CD14-positive monocyte (primary cell): Measurements from ENCODE around the gene CASK. TPM values are rescaled to one million over a fixed set of nuclear protein-coding genes. Genes with fewer than 3 reads are reported as not detected.

Source experiments
- DNase-seq, 3 donors: peaks; one replicate each; pipeline ENCODE4 v3.0.0-alpha.2; 2011 to 2022
- H2AFZ ChIP-seq: 2 replicates; pipeline ENCODE4 v1.6.0; 2012; ENCODE audit warnings: mild to moderate bottlenecking, low read depth, low read length, inconsistent platforms; ENCODE audit not compliant: insufficient read depth, poor library complexity, severe bottlenecking
- H3K27ac ChIP-seq, 2 donors: 1 replicate in 1 of 2; 2 replicates in 1 of 2; pipeline ENCODE4 v1.5.1; 2012 to 2013; ENCODE audit warnings: low read length in 2 of 2, control low read depth in 1 of 2, inconsistent platforms in 1 of 2, low read depth in 1 of 2, mild to moderate bottlenecking in 1 of 2
- H3K27me3 ChIP-seq, 2 donors: one replicate each; pipeline versions ENCODE4 v1.6.0 to v1.6.1; 2011 to 2013; ENCODE audit warnings: low read length in 2 of 2; ENCODE audit not compliant: control insufficient read depth in 2 of 2, insufficient read depth in 2 of 2
- H3K36me3 ChIP-seq, 2 donors: replicated peaks in 1 of 2; 1 replicate in 1 of 2; 2 replicates in 1 of 2; pipeline versions ENCODE4 v1.5.1 to v1.6.1; 2012 to 2013; ENCODE audit warnings: low read length in 2 of 2, control low read depth in 1 of 2, inconsistent platforms in 1 of 2, mild to moderate bottlenecking in 1 of 2; ENCODE audit not compliant: insufficient read depth in 2 of 2, control insufficient read depth in 1 of 2
- H3K4me1 ChIP-seq, 2 donors: 1 replicate in 1 of 2; 2 replicates in 1 of 2; pipeline versions ENCODE4 v1.5.1 to v1.6.1; 2012 to 2013; ENCODE audit warnings: low read length in 2 of 2, control low read depth in 1 of 2, inconsistent platforms in 1 of 2, mild to moderate bottlenecking in 1 of 2, moderate library complexity in 1 of 2; ENCODE audit not compliant: insufficient read depth in 2 of 2, control insufficient read depth in 1 of 2
- H3K4me2 ChIP-seq: replicated peaks from 2 replicates; pipeline ENCODE3; 2012; ENCODE audit warnings: low read length, moderate library complexity, mild to moderate bottlenecking; ENCODE audit not compliant: poor library complexity, severe bottlenecking; ENCODE audit errors: extremely low read depth
- H3K4me3 ChIP-seq, 3 experiments: fragments of 200-600 bp in 1 of 3; sonication (generic) in 1 of 3; replicated peaks in 1 of 3; 1 replicate in 2 of 3; 2 replicates in 1 of 3; pipeline ENCODE4 v1.5.1; 2011 to 2013; ENCODE audit warnings: low read length in 3 of 3, mild to moderate bottlenecking in 3 of 3, control low read depth in 2 of 3, low read depth in 2 of 3, inconsistent platforms in 1 of 3, moderate library complexity in 1 of 3
- H3K79me2 ChIP-seq: 2 replicates; pipeline ENCODE4 v1.6.0; 2012; ENCODE audit warnings: mild to moderate bottlenecking, control low read depth, inconsistent platforms, low read length, moderate library complexity; ENCODE audit not compliant: insufficient read depth
- H3K9ac ChIP-seq: 2 replicates; pipeline ENCODE4 v1.6.0; 2017; ENCODE audit warnings: low read length, mild to moderate bottlenecking; ENCODE audit not compliant: insufficient read depth, poor library complexity, severe bottlenecking
- H3K9me3 ChIP-seq, 2 donors: replicated peaks in 1 of 2; 1 replicate in 1 of 2; 2 replicates in 1 of 2; pipeline versions ENCODE4 v1.5.1 to v1.6.1; 2012 to 2013; ENCODE audit warnings: low read length in 2 of 2, control low read depth in 1 of 2; ENCODE audit not compliant: control insufficient read depth in 1 of 2, insufficient read depth in 1 of 2
- H4K20me1 ChIP-seq: 2 replicates; pipeline ENCODE4 v1.6.0; 2012; ENCODE audit warnings: mild to moderate bottlenecking, low read length, control low read depth, moderate library complexity; ENCODE audit not compliant: insufficient read depth
- H3K27ac Mint-ChIP-seq, 7 donors: one replicate each; pipeline ENCODE4 v1.8.0; 2020; ENCODE audit warnings: mild to moderate bottlenecking in 7 of 7, mixed read lengths in 7 of 7, moderate library complexity in 6 of 7, inconsistent platforms in 2 of 7
- H3K27me3 Mint-ChIP-seq, 3 donors: one replicate each; pipeline ENCODE4 v1.8.0; 2021 to 2022; ENCODE audit warnings: low read depth in 3 of 3, mild to moderate bottlenecking in 3 of 3, mixed read lengths in 3 of 3, moderate library complexity in 3 of 3, inconsistent platforms in 1 of 3
- H3K36me3 Mint-ChIP-seq, 2 donors: one replicate each; pipeline ENCODE4 v1.8.0; 2020; ENCODE audit warnings: mixed read lengths in 2 of 2, inconsistent platforms in 1 of 2, mild to moderate bottlenecking in 1 of 2
- H3K4me1 Mint-ChIP-seq: one replicate; pipeline ENCODE4 v1.8.0; 2020; ENCODE audit warnings: mild to moderate bottlenecking, mixed read lengths
- H3K4me3 Mint-ChIP-seq, 2 donors: one replicate each; pipeline ENCODE4 v1.8.0; 2020; ENCODE audit warnings: mild to moderate bottlenecking in 2 of 2, mixed read lengths in 2 of 2, moderate library complexity in 1 of 2
- H3K9me3 Mint-ChIP-seq, 7 donors: one replicate each; pipeline ENCODE4 v1.8.0; 2020 to 2022; ENCODE audit warnings: mixed read lengths in 7 of 7, mild to moderate bottlenecking in 6 of 7, moderate library complexity in 6 of 7, inconsistent platforms in 2 of 7
- WGBS: methylation state at CpG from one replicate; pipeline ENCODE4 v1.1.5; 2013; ENCODE audit warnings: missing lambda C conversion rate; ENCODE audit not compliant: insufficient coverage; 5-methylcytosine and 5-hydroxymethylcytosine counted together
- intact Hi-C, 2 donors: fragments of 100-400 bp; cut with micrococcal nuclease; formaldehyde crosslinking; loops; one replicate each; pipeline versions ENCODE4 v1.15.0 to v1.15.1; 2023
- polyA plus RNA-seq, 3 donors: library from polyadenylated mRNA; depleted of rRNA in 1 of 3; unstranded in 2 of 3; stranded (reverse) in 1 of 3; fragments of 300-500 nt in 2 of 3; fragments of >200 nt in 1 of 3; fragmentation: Illumina TruSeq in 2 of 3; gene quantifications; 1 replicate in 2 of 3; 2 replicates in 1 of 3; pipeline ENCODE4 v1.2.3, GENCODE V29; 2012 to 2021
- TF ChIP-seq, protein P1 (sequence below): fragments of 200-600 bp; IDR thresholded peaks from one replicate; pipeline ENCODE4 v1.8.0; 2022; ENCODE audit warnings: antibody characterized with exemption, mild to moderate bottlenecking

The CASK gene
- polyA plus RNA-seq, 3 donors = 0.48 to 7.4 (median 2.5) TPM

DNA sequence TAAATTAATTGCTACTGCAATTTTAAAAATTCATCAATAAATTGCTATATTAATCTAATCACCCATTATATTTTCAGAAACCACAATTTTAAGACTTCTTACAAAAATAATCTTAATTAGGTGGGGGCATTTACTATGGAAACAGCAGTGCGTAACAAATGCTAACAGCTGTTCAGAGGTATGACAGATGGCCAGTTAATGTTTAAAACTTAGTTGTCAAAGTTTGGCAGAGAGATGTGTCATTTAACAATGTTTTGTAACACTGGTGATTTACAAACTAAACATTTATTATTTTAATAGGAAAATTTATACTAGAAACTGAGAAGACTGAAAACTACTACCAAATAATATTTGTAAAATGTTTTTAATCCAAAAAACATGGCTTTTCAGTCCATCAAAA, 319.8 kb downstream of the CASK start:
- Histone ChIP-seq H3K9me3 (no peaks in the 10 kb centered on the region), H3K79me2 (no peaks in the 10 kb centered on the region), H2AFZ (no peak overlapping the region), H3K27ac (no peak overlapping the region), H3K4me1 (peaks cover 13 to 14% of the 10 kb centered on the region in 2 donors), H3K27me3 (peaks cover 0 to 4% of the 10 kb centered on the region in 2 donors), H3K36me3 (no peaks in the 10 kb centered on the region), H3K9ac (no peak overlapping the region), H3K4me3 (no peak overlapping the region), H4K20me1 (no peaks in the 10 kb centered on the region), H3K4me2 (no peak overlapping the region)
- no peak overlapping the region for H3K27ac Mint-ChIP-seq
- intact Hi-C loops = no loop called here
- peaks cover 10% of the 10 kb centered on the region for H3K4me1 Mint-ChIP-seq
- TF ChIP-seq, protein P1, sequence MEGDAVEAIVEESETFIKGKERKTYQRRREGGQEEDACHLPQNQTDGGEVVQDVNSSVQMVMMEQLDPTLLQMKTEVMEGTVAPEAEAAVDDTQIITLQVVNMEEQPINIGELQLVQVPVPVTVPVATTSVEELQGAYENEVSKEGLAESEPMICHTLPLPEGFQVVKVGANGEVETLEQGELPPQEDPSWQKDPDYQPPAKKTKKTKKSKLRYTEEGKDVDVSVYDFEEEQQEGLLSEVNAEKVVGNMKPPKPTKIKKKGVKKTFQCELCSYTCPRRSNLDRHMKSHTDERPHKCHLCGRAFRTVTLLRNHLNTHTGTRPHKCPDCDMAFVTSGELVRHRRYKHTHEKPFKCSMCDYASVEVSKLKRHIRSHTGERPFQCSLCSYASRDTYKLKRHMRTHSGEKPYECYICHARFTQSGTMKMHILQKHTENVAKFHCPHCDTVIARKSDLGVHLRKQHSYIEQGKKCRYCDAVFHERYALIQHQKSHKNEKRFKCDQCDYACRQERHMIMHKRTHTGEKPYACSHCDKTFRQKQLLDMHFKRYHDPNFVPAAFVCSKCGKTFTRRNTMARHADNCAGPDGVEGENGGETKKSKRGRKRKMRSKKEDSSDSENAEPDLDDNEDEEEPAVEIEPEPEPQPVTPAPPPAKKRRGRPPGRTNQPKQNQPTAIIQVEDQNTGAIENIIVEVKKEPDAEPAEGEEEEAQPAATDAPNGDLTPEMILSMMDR = no peak
- peaks cover 0 to 3% (median 0%) of the 10 kb centered on the region in 7 donors for H3K9me3 Mint-ChIP-seq
- no peak overlapping the region for H3K4me3 Mint-ChIP-seq
- peaks cover 6% of the 10 kb centered on the region in 2 donors for H3K36me3 Mint-ChIP-seq
- no peak for DNase-seq
- no CpG with 5 or more reads among the region's 1 CpG for WGBS
- H3K27me3 Mint-ChIP-seq = peaks cover 0 to 8% (median 0%) of the 10 kb centered on the region in 3 donors

DNA sequence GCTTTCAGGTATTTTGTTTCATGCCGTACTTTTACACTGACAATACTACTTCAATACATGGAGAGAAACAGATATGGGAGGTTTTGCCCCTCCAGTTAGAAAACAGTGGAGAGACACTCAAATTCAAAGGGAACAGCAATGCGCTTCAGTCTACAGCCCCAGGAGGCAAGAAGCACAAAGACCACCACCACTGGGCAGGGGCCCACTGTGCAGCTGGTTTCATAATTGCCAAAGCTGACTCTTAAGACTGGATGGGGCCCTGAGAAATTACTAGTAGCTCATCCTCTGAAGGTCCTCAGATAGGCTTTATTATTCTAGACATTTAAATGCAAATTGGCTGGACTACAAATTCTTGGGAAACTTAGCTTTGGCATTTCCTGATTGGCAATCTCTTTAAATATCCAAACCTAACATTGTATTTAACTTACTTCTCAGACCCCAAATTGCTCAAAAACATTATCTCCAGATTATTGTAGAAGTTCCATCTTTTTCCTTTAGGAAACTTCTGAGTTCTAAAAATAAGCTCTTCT, 320.5 kb downstream of the CASK start:
- DNase-seq = no peak
- H4K20me1 ChIP-seq = no peaks in the 10 kb centered on the region
- TF ChIP-seq, protein P1 = no peak
- Mint-ChIP-seq H3K4me1 (peaks cover 10% of the 10 kb centered on the region), H3K27ac (no peak overlapping the region), H3K4me3 (no peak overlapping the region), H3K9me3 (peaks cover 0 to 3% (median 0%) of the 10 kb centered on the region in 7 donors), H3K27me3 (peaks cover 0 to 10% (median 0%) of the 10 kb centered on the region in 3 donors), H3K36me3 (peaks cover 6 to 8% of the 10 kb centered on the region in 2 donors)
- no CpG with 5 or more reads among the region's 2 CpGs for WGBS
- H3K79me2 ChIP-seq = no peaks in the 10 kb centered on the region
- H3K36me3 ChIP-seq = no peaks in the 10 kb centered on the region
- no peak overlapping the region for H3K27ac ChIP-seq
- no peak overlapping the region for H2AFZ ChIP-seq
- no peak overlapping the region for H3K4me3 ChIP-seq
- H3K4me2 ChIP-seq = no peak overlapping the region
- H3K27me3 ChIP-seq = peaks cover 0 to 4% of the 10 kb centered on the region in 2 donors
- peaks cover 13 to 14% of the 10 kb centered on the region in 2 donors for H3K4me1 ChIP-seq
- intact Hi-C loops = no loop called here
- H3K9me3 ChIP-seq = no peaks in the 10 kb centered on the region
- no peak overlapping the region for H3K9ac ChIP-seq
